ENCODE results near the gene ANGPTL2. TPM values are rescaled to one million over a fixed set of nuclear protein-coding genes. Genes with fewer than 3 reads are reported as not detected.

The ANGPTL2 gene
- total RNA-seq, 1 donor from 2014 or later, result 20.6 TPM

DNA sequence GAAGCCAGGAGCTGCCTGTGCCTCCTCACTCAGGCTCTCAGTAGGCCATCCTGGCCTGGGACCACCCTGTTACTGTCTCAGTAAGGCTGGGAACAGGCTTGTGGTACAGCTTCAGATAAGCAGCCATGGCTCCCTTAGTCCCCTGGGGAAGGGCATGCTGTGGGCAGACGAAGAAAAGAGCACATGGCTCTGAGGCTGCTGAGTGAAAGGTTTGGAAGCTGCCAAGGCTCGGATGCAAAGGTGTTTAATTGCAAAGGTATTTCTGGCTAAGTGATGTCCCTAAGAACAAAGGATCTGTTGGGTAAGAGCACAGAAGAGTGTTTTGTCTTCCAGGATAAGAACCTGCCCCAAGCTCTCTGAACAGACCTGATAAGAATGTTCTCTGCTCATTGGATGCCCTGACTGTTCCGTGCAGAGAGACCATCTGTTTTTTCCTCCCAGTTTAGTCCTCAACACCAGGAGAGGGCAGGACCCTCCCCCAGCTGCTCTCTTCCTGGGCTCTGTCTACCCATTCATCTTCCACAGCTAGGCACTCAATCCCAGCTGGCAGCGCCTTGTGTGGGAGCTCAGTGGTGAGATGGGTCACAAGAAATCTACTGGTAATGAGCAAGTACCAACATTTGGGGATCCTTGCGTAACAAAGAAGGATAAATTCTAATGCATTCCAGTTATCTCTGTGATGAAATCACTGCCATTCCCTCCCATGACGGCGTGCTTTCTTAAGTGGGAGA is 17.7 kb downstream of the ANGPTL2 start:
- H3K36me3 Mint-ChIP-seq, result peaks cover 8% of the 10 kb centered on the region

GRCh38 chr9:127102788-127103187 is 19.6 kb downstream of the ANGPTL2 start:
- TF ChIP-seq, protein P1, sequence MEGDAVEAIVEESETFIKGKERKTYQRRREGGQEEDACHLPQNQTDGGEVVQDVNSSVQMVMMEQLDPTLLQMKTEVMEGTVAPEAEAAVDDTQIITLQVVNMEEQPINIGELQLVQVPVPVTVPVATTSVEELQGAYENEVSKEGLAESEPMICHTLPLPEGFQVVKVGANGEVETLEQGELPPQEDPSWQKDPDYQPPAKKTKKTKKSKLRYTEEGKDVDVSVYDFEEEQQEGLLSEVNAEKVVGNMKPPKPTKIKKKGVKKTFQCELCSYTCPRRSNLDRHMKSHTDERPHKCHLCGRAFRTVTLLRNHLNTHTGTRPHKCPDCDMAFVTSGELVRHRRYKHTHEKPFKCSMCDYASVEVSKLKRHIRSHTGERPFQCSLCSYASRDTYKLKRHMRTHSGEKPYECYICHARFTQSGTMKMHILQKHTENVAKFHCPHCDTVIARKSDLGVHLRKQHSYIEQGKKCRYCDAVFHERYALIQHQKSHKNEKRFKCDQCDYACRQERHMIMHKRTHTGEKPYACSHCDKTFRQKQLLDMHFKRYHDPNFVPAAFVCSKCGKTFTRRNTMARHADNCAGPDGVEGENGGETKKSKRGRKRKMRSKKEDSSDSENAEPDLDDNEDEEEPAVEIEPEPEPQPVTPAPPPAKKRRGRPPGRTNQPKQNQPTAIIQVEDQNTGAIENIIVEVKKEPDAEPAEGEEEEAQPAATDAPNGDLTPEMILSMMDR (conservative IDR thresholded peaks at IDR 0.05), result no peak
- Mint-ChIP-seq H3K4me3 (no peak overlapping the region), H3K4me1 (ENCODE audit: unreplicated experiment) (peaks cover 22% of the 10 kb centered on the region), H3K27me3 (no peaks in the 10 kb centered on the region), H3K36me3 (peaks cover 8% of the 10 kb centered on the region), H3K9me3 (no peaks in the 10 kb centered on the region), H3K27ac (no peak overlapping the region)
- DNase-seq (ENCODE audit: extremely low spot score, unreplicated experiment), result no peak

More for the DNA sequence above, 17.7 kb downstream of the ANGPTL2 start:
- H3K4me3 Mint-ChIP-seq, result no peak overlapping the region
- no peaks in the 10 kb centered on the region for H3K9me3 Mint-ChIP-seq
- peaks cover 22% of the 10 kb centered on the region for H3K4me1 Mint-ChIP-seq (ENCODE audit: unreplicated experiment)
- no peak overlapping the region for H3K27ac Mint-ChIP-seq
- TF ChIP-seq, protein P1 (conservative IDR thresholded peaks at IDR 0.05), result no peak
- H3K27me3 Mint-ChIP-seq, result no peaks in the 10 kb centered on the region
- DNase-seq (ENCODE audit: extremely low spot score, unreplicated experiment), result no peak

DNA sequence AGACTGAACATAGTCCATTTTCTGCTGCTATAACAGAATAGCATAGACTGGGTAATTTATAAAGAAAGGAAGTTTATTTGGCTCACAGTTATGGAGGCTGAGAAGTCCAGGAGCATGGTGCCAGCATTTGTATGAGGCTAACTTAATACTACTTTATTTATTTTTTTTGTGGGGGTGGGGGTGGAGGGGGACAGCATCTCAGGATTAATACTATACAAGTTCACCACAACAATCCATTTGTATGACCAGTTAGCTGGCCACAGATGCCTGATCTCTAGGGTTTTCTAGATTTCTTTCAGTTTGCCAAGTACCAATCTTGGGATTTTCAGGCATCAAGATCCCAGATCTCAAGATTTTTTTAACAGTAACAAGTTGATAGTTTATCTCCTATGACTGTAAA is 20.3 kb downstream of the ANGPTL2 start:
- H3K9me3 Mint-ChIP-seq, result no peaks in the 10 kb centered on the region
- H3K4me3 Mint-ChIP-seq, result no peak overlapping the region
- TF ChIP-seq, protein P1 (conservative IDR thresholded peaks at IDR 0.05), result no peak
- DNase-seq (ENCODE audit: extremely low spot score, unreplicated experiment), result no peak
- H3K27ac Mint-ChIP-seq, result no peak overlapping the region
- no peaks in the 10 kb centered on the region for H3K27me3 Mint-ChIP-seq
- peaks cover 8% of the 10 kb centered on the region for H3K36me3 Mint-ChIP-seq
- peaks cover 21% of the 10 kb centered on the region for H3K4me1 Mint-ChIP-seq (ENCODE audit: unreplicated experiment)

DNA sequence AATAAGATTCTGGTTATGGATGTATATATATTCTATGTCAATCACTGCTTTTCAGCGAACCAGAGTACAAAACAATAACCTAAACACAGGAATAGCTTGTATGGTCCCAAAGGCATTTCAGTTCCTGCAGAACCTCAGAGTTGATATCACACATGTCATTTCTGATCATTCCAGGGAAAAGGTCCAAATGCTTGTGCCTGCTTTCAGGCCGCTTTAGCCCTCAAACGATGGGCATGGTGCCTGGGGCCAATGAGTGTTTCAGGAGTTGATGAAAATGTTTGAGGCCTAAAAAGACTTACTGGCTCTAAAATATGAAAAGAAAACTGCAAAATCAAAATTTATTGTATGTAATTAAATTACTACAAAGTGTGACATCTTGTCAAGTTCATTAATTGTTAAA is 22.8 kb downstream of the ANGPTL2 start:
- H3K27me3 Mint-ChIP-seq, result no peaks in the 10 kb centered on the region
- H3K4me1 Mint-ChIP-seq (ENCODE audit: unreplicated experiment), result no peaks in the 10 kb centered on the region
- no peak overlapping the region for H3K27ac Mint-ChIP-seq
- no peak overlapping the region for H3K4me3 Mint-ChIP-seq
- no peak for DNase-seq (ENCODE audit: extremely low spot score, unreplicated experiment)
- H3K36me3 Mint-ChIP-seq, result peaks cover 8% of the 10 kb centered on the region
- TF ChIP-seq, protein P1 (conservative IDR thresholded peaks at IDR 0.05), result no peak
- no peaks in the 10 kb centered on the region for H3K9me3 Mint-ChIP-seq

DNA sequence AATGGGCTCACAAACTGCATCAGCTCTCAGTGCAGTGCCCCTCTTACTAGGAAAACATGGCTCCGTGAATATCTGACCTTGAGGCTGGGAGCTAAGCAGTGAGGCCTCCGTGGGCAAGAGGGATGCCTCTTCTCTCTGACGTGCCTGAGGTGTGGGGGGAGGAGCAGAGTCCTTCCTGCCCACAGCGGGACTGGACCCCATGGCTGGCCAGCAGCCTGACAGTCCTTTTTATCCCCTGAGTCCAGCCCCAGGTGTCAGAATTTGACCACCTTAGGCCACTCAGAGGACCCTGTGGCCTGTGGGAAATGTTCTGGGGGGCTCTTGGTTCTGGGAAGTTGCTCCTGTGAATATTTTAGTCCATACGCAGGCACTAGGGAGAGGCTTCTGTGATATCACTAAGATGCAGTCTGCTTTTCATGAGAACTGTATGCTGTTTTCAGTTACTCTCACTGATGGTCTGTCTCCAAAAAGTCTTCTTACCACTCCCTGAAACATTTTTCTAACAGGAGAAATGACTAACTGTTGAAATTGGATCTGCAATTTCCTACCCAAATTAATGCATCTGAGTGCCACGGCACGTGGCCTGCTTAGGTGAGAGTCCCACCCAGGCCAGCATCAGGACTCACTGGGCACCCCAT is 23.4 kb downstream of the ANGPTL2 start:
- Mint-ChIP-seq H3K4me1 (ENCODE audit: unreplicated experiment) (no peaks in the 10 kb centered on the region), H3K27me3 (no peaks in the 10 kb centered on the region), H3K27ac (no peak overlapping the region), H3K36me3 (peaks cover 8% of the 10 kb centered on the region), H3K4me3 (no peak overlapping the region), H3K9me3 (no peaks in the 10 kb centered on the region)
- DNase-seq (ENCODE audit: extremely low spot score, unreplicated experiment), result no peak
- TF ChIP-seq, protein P1 (conservative IDR thresholded peaks at IDR 0.05), result no peak
